ENCODE results near the gene STARD13. TPM values are rescaled to one million over a fixed set of nuclear protein-coding genes. Genes with fewer than 3 reads are reported as not detected.

STARD13 gene
- total and polyA plus RNA-seq, 4 donors = 2.7 to 15.3 (median 5.7) TPM

DNA sequence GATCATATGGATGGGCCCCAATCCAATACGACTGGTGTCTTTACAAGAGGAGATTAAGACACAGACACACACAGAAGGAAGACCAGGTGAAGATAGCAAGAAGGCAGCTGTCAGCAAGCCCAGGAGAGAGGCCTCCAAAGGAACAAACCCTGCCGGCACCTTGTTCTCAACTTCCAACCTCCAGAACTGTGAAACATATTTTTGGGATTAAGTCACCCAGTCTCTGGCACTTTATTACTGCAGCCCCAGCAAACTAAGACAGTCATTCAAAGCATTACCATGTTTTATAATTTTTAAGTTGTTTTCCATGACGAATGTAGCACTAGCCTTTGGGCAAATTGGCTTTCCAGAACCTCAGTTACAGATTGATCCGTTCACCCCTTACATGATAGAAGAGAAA lies 11.3 kb downstream of the STARD13 start:
- Histone ChIP-seq H3K27ac (ENCODE audit: low read depth in 1 of 2, low read length in 2 of 2) (peak overlapping the region in 1 of 2 donors; percentile 1), H3K36me3 (ENCODE audit: control insufficient read depth in 4 of 4, insufficient read depth in 3 of 4, low read depth in 1 of 4, low read length in 3 of 4) (no peaks in the 10 kb centered on the region), H3K4me1 (ENCODE audit: control insufficient read depth in 4 of 4, insufficient read depth in 4 of 4, low read length in 3 of 4) (peaks cover 20 to 84% (median 53%) of the 10 kb centered on the region in 4 donors), H3K4me3 (ENCODE audit: low read depth in 1 of 3, low read length in 3 of 3) (no peak overlapping the region), H3K27me3 (ENCODE audit: control insufficient read depth in 4 of 4, insufficient read depth in 4 of 4, low read length in 3 of 4) (no peaks in the 10 kb centered on the region), H3K9ac (ENCODE audit: low read depth in 1 of 2, low read length in 2 of 2) (no peak overlapping the region), H3K9me3 (ENCODE audit: control insufficient read depth in 4 of 4, low read length in 3 of 4) (no peaks in the 10 kb centered on the region)
- TF ChIP-seq FOXA2 (IDR thresholded peaks at IDR 0.05) (no peak), RXRA (IDR thresholded peaks at IDR 0.05) (no peak), FOXA1 (IDR thresholded peaks at IDR 0.05) (no peak)
- TF ChIP-seq, protein P1, sequence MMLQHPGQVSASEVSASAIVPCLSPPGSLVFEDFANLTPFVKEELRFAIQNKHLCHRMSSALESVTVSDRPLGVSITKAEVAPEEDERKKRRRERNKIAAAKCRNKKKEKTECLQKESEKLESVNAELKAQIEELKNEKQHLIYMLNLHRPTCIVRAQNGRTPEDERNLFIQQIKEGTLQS (IDR thresholded peaks at IDR 0.05) = no peak
- TF ChIP-seq, protein P2, sequence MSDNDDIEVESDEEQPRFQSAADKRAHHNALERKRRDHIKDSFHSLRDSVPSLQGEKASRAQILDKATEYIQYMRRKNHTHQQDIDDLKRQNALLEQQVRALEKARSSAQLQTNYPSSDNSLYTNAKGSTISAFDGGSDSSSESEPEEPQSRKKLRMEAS (IDR thresholded peaks at IDR 0.05) = no peak
- DNase-seq (ENCODE audit: low spot score) = no peak
- WGBS = 93% methylated on average over 4 of the region's 4 CpGs

DNA sequence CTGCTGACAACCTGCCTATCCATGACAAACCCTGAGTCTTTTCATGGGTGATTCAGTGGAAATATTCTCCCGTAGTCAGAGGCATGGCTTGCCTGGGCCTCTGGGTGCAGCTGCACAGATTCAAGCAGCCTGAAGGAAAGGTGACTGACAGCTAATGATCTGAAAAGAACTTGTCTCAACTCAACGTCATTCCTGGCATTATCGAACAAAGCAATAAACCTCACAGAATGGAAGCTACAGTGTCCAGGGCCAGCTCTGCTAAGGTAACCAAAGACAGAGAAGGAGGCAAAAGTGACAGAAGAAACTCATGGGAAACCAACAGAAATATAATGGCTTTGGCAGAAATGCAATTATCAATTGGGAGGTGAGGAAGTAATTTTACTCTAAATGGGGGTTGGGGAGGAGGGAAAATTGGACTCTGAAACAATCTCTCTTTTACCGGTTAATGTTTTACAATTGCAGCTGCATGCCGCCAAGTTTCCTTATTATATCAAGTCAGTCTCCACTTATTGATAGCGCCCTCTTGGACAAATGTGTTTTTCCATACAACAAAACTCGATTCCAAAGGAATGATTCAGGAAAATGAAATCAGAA lies 12.9 kb downstream of the STARD13 start:
- Histone ChIP-seq H3K9ac (ENCODE audit: low read depth in 1 of 2, low read length in 2 of 2) (peak overlapping the region in 1 of 2 donors; percentile 84), H3K4me1 (ENCODE audit: control insufficient read depth in 4 of 4, insufficient read depth in 4 of 4, low read length in 3 of 4) (peaks cover 13 to 72% (median 39%) of the 10 kb centered on the region in 4 donors), H3K27me3 (ENCODE audit: control insufficient read depth in 4 of 4, insufficient read depth in 4 of 4, low read length in 3 of 4) (no peaks in the 10 kb centered on the region), H3K4me3 (ENCODE audit: low read depth in 1 of 3, low read length in 3 of 3) (peak overlapping the region in 2 of 3 donors; percentile 3 to 50), H3K27ac (ENCODE audit: low read depth in 1 of 2, low read length in 2 of 2) (peak overlapping the region; percentile 66 to 91), H3K36me3 (ENCODE audit: control insufficient read depth in 4 of 4, insufficient read depth in 3 of 4, low read depth in 1 of 4, low read length in 3 of 4) (no peaks in the 10 kb centered on the region), H3K9me3 (ENCODE audit: control insufficient read depth in 4 of 4, low read length in 3 of 4) (no peaks in the 10 kb centered on the region)
- TF ChIP-seq SP1 (IDR thresholded peaks at IDR 0.05) (peak; percentile 84), YY1 (IDR thresholded peaks at IDR 0.05) (peak; percentile 64), EGR1 (IDR thresholded peaks at IDR 0.05; ENCODE audit: low read depth in 2 of 2) (peak in 1 of 2 donors; percentile 23), HNF4G (IDR thresholded peaks at IDR 0.05) (peak; percentile 48), FOXA1 (IDR thresholded peaks at IDR 0.05) (no peak), HNF4A (conservative IDR thresholded peaks at IDR 0.05) (peak; percentile 84 to 88), FOXA2 (IDR thresholded peaks at IDR 0.05) (no peak), RAD21 (IDR thresholded peaks at IDR 0.05) (peak; percentile 21 to 38), TAF1 (conservative IDR thresholded peaks at IDR 0.05) (no peak), NR2F2 (IDR thresholded peaks at IDR 0.05) (no peak), GABPA (IDR thresholded peaks at IDR 0.05 in 1 of 2, conservative IDR thresholded peaks at IDR 0.05 in 1 of 2) (no peak), RXRA (IDR thresholded peaks at IDR 0.05) (peak; percentile 57 to 68), JUND (IDR thresholded peaks at IDR 0.05) (peak in 1 of 2 donors; percentile 54)
- TF ChIP-seq, protein P3, sequence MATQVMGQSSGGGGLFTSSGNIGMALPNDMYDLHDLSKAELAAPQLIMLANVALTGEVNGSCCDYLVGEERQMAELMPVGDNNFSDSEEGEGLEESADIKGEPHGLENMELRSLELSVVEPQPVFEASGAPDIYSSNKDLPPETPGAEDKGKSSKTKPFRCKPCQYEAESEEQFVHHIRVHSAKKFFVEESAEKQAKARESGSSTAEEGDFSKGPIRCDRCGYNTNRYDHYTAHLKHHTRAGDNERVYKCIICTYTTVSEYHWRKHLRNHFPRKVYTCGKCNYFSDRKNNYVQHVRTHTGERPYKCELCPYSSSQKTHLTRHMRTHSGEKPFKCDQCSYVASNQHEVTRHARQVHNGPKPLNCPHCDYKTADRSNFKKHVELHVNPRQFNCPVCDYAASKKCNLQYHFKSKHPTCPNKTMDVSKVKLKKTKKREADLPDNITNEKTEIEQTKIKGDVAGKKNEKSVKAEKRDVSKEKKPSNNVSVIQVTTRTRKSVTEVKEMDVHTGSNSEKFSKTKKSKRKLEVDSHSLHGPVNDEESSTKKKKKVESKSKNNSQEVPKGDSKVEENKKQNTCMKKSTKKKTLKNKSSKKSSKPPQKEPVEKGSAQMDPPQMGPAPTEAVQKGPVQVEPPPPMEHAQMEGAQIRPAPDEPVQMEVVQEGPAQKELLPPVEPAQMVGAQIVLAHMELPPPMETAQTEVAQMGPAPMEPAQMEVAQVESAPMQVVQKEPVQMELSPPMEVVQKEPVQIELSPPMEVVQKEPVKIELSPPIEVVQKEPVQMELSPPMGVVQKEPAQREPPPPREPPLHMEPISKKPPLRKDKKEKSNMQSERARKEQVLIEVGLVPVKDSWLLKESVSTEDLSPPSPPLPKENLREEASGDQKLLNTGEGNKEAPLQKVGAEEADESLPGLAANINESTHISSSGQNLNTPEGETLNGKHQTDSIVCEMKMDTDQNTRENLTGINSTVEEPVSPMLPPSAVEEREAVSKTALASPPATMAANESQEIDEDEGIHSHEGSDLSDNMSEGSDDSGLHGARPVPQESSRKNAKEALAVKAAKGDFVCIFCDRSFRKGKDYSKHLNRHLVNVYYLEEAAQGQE (IDR thresholded peaks at IDR 0.05) = no peak
- TF ChIP-seq, protein P4, sequence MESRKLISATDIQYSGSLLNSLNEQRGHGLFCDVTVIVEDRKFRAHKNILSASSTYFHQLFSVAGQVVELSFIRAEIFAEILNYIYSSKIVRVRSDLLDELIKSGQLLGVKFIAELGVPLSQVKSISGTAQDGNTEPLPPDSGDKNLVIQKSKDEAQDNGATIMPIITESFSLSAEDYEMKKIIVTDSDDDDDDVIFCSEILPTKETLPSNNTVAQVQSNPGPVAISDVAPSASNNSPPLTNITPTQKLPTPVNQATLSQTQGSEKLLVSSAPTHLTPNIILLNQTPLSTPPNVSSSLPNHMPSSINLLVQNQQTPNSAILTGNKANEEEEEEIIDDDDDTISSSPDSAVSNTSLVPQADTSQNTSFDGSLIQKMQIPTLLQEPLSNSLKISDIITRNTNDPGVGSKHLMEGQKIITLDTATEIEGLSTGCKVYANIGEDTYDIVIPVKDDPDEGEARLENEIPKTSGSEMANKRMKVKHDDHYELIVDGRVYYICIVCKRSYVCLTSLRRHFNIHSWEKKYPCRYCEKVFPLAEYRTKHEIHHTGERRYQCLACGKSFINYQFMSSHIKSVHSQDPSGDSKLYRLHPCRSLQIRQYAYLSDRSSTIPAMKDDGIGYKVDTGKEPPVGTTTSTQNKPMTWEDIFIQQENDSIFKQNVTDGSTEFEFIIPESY (IDR thresholded peaks at IDR 0.05) = peak; percentile 33
- TF ChIP-seq, protein P1 (IDR thresholded peaks at IDR 0.05) = no peak
- TF ChIP-seq, protein P5, sequence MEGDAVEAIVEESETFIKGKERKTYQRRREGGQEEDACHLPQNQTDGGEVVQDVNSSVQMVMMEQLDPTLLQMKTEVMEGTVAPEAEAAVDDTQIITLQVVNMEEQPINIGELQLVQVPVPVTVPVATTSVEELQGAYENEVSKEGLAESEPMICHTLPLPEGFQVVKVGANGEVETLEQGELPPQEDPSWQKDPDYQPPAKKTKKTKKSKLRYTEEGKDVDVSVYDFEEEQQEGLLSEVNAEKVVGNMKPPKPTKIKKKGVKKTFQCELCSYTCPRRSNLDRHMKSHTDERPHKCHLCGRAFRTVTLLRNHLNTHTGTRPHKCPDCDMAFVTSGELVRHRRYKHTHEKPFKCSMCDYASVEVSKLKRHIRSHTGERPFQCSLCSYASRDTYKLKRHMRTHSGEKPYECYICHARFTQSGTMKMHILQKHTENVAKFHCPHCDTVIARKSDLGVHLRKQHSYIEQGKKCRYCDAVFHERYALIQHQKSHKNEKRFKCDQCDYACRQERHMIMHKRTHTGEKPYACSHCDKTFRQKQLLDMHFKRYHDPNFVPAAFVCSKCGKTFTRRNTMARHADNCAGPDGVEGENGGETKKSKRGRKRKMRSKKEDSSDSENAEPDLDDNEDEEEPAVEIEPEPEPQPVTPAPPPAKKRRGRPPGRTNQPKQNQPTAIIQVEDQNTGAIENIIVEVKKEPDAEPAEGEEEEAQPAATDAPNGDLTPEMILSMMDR (IDR thresholded peaks at IDR 0.05; ENCODE audit: low read depth, low read length, missing input control) = no peak
- TF ChIP-seq, protein P2 (IDR thresholded peaks at IDR 0.05) = peak; percentile 59
- DNase-seq (ENCODE audit: low spot score) = no peak
- 30% methylated on average over 7 of the region's 7 CpGs for WGBS

Measured in liver (tissue), 9 donors.